Measurements from ENCODE around the gene TMEM120A.
A peak's percentile ranks its signal among the peaks of the same experiment; 100 is the strongest.

TMEM120A gene

DNA sequence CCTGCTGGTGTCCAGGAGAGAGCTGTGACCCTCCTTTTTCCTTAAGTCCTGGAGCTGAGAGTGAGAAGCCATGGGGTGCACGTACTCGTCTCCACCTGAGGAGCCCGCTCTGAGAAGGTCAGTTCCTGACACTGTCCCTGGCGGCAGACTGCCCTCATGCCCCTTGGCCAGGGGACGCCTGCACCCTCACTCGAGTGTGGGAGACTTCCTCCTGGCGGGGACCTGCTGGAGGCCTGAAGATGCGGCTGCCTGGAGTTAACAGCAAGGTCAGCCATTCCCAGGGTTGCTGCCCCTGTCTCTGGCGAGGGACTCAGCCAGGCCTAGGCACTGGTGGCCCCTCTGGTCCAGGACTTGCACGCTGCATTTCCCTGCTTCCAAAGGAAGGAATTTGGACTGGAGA is 26.4 kb downstream of the TMEM120A start:
- TF ChIP-seq GABPA (IDR thresholded peaks at IDR 0.05; ENCODE audit: low read depth) (no peak), POLR2AphosphoS5 (IDR thresholded peaks at IDR 0.05; ENCODE audit: low read depth) (no peak)
- TF ChIP-seq, protein P1, sequence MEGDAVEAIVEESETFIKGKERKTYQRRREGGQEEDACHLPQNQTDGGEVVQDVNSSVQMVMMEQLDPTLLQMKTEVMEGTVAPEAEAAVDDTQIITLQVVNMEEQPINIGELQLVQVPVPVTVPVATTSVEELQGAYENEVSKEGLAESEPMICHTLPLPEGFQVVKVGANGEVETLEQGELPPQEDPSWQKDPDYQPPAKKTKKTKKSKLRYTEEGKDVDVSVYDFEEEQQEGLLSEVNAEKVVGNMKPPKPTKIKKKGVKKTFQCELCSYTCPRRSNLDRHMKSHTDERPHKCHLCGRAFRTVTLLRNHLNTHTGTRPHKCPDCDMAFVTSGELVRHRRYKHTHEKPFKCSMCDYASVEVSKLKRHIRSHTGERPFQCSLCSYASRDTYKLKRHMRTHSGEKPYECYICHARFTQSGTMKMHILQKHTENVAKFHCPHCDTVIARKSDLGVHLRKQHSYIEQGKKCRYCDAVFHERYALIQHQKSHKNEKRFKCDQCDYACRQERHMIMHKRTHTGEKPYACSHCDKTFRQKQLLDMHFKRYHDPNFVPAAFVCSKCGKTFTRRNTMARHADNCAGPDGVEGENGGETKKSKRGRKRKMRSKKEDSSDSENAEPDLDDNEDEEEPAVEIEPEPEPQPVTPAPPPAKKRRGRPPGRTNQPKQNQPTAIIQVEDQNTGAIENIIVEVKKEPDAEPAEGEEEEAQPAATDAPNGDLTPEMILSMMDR (IDR thresholded peaks at IDR 0.05; ENCODE audit: insufficient read depth, low read length): no peak
- Histone ChIP-seq H3K27ac (replicated peaks) (no peak overlapping the region), H3K27me3 (ENCODE audit: insufficient read depth, poor library complexity, severe bottlenecking) (no peaks in the 10 kb centered on the region), H3K4me3 (replicated peaks; ENCODE audit: insufficient read depth, low read length) (no peak overlapping the region)
- no peak for DNase-seq (ENCODE audit: low read depth in 1 of 2, low spot score in 1 of 2)

DNA sequence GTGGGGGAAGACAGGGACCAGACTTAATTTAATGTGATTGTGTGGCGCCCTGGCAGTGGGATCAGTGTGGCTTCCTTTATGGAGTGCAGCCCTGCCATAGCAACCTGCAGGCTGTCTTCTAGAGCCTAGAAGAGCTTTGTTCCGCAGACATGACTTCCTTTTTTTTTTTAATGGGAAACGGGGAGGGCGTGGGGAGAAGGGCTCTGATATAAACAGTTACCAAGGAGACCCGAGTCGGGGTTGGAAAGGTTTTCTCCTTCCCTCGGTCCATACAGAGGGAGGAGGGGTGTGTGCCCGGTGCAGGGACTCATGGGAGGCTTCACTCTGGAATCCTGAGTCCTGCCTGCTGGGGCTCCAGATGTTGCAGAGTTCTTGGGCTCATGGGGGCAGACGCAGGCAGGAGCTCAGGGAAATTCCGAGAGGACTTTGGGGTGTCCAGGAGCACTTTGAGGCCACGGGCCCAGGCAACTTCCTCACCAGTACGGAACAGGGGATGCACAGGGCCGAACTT is 26.9 kb downstream of the TMEM120A start:
- TF ChIP-seq, protein P1 (IDR thresholded peaks at IDR 0.05; ENCODE audit: insufficient read depth, low read length): no peak
- TF ChIP-seq SPI1 (IDR thresholded peaks at IDR 0.05; ENCODE audit: borderline replicate concordance, low read depth): peak; percentile 97
- TF ChIP-seq, protein P2, sequence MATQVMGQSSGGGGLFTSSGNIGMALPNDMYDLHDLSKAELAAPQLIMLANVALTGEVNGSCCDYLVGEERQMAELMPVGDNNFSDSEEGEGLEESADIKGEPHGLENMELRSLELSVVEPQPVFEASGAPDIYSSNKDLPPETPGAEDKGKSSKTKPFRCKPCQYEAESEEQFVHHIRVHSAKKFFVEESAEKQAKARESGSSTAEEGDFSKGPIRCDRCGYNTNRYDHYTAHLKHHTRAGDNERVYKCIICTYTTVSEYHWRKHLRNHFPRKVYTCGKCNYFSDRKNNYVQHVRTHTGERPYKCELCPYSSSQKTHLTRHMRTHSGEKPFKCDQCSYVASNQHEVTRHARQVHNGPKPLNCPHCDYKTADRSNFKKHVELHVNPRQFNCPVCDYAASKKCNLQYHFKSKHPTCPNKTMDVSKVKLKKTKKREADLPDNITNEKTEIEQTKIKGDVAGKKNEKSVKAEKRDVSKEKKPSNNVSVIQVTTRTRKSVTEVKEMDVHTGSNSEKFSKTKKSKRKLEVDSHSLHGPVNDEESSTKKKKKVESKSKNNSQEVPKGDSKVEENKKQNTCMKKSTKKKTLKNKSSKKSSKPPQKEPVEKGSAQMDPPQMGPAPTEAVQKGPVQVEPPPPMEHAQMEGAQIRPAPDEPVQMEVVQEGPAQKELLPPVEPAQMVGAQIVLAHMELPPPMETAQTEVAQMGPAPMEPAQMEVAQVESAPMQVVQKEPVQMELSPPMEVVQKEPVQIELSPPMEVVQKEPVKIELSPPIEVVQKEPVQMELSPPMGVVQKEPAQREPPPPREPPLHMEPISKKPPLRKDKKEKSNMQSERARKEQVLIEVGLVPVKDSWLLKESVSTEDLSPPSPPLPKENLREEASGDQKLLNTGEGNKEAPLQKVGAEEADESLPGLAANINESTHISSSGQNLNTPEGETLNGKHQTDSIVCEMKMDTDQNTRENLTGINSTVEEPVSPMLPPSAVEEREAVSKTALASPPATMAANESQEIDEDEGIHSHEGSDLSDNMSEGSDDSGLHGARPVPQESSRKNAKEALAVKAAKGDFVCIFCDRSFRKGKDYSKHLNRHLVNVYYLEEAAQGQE (IDR thresholded peaks at IDR 0.05; ENCODE audit: insufficient replicate concordance, low read depth): no peak
- no peak overlapping the region for H3K4me3 ChIP-seq (replicated peaks; ENCODE audit: insufficient read depth, low read length)
- H3K27ac ChIP-seq (replicated peaks): no peak overlapping the region
- no peaks in the 10 kb centered on the region for H3K27me3 ChIP-seq (ENCODE audit: insufficient read depth, poor library complexity, severe bottlenecking)
- DNase-seq (ENCODE audit: low read depth in 1 of 2, low spot score in 1 of 2): peak; percentile 40 to 56

DNA sequence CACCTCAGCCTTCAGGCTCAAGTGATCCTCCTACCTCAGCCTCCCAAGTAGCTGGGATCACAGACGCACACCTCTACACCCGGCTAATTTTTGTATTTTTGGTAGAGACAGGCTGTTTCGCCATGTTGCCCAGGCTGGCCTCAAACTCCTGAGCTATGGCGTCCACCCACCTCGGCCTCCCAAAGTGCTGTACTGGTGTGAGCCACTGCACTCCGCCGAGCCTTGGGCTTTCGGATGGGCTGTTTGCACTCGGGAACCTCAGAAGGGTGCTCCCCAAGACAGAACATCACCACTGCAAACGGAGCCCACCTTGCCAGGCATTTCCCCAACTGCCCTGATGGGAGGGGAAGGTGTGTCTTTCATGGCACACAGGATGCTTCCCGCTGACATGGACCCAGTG is 27.3 kb downstream of the TMEM120A start:
- H3K27ac ChIP-seq (replicated peaks): no peak overlapping the region
- no peak for DNase-seq (ENCODE audit: low read depth in 1 of 2, low spot score in 1 of 2)
- no peak overlapping the region for H3K4me3 ChIP-seq (replicated peaks; ENCODE audit: insufficient read depth, low read length)
- H3K27me3 ChIP-seq (ENCODE audit: insufficient read depth, poor library complexity, severe bottlenecking): no peaks in the 10 kb centered on the region
- no peak for TF ChIP-seq POLR2AphosphoS5 (IDR thresholded peaks at IDR 0.05; ENCODE audit: low read depth)
- TF ChIP-seq, protein P1 (IDR thresholded peaks at IDR 0.05; ENCODE audit: insufficient read depth, low read length): no peak
- no peak for TF ChIP-seq GABPA (IDR thresholded peaks at IDR 0.05; ENCODE audit: low read depth)
- TF ChIP-seq, protein P2 (IDR thresholded peaks at IDR 0.05; ENCODE audit: insufficient replicate concordance, low read depth): no peak
- no peak for TF ChIP-seq SPI1 (IDR thresholded peaks at IDR 0.05; ENCODE audit: borderline replicate concordance, low read depth)

All from HL-60 (cell line).